Endothelial cell (in vitro differentiated cells): ENCODE data around the gene TNIP2. TPM values are rescaled to one million over a fixed set of nuclear protein-coding genes. Genes with fewer than 3 reads are reported as not detected.

Experiments
- DNase-seq: peaks from one replicate; pipeline ENCODE4 v3.0.0; 2021; ENCODE audit warnings: low spot score
- H3K27ac Mint-ChIP-seq: one replicate; pipeline ENCODE4 v1.8.0; 2021; ENCODE audit warnings: mixed read lengths, inconsistent platforms; ENCODE audit not compliant: unreplicated experiment
- H3K27me3 Mint-ChIP-seq: one replicate; pipeline ENCODE4 v1.8.0; 2021; ENCODE audit warnings: mild to moderate bottlenecking, moderate library complexity, mixed read lengths, inconsistent platforms; ENCODE audit not compliant: unreplicated experiment
- H3K36me3 Mint-ChIP-seq: one replicate; pipeline ENCODE4 v1.8.0; 2021; ENCODE audit warnings: mild to moderate bottlenecking, low read depth, mixed read lengths, inconsistent platforms; ENCODE audit not compliant: unreplicated experiment
- H3K4me1 Mint-ChIP-seq: one replicate; pipeline ENCODE4 v1.8.0; 2021; ENCODE audit warnings: mild to moderate bottlenecking, mixed read lengths, inconsistent platforms; ENCODE audit not compliant: unreplicated experiment
- H3K4me3 Mint-ChIP-seq: one replicate; pipeline ENCODE4 v1.8.0; 2021; ENCODE audit warnings: mild to moderate bottlenecking, mixed read lengths, inconsistent platforms; ENCODE audit not compliant: unreplicated experiment
- H3K9me3 Mint-ChIP-seq: one replicate; pipeline ENCODE4 v1.8.0; 2021; ENCODE audit warnings: mixed read lengths, inconsistent platforms; ENCODE audit not compliant: unreplicated experiment
- CTCF ChIP-seq: fragments of 200-600 bp; sonication (generic); IDR thresholded peaks from one replicate; pipeline ENCODE4 v1.5.0; 2021; ENCODE audit warnings: antibody characterized with exemption; ENCODE audit not compliant: unreplicated experiment
- total RNA-seq: library from RNA; stranded (reverse); fragmentation: NEBNext Ultra II Directional; extraction: Animal tissue kit (Norgen Biotek cat#: 25700); gene quantifications from one replicate; pipeline ENCODE4 v1.2.1, GENCODE V29; 2021; ENCODE audit not compliant: unreplicated experiment

Gene TNIP2
- total RNA-seq, 1 donor from 2014 or later = 29.3 TPM

- no peak for DNase-seq
- no peak overlapping the region for H3K4me3 Mint-ChIP-seq
- peaks cover 6% of the 10 kb centered on the region for H3K27me3 Mint-ChIP-seq
- H3K4me1 Mint-ChIP-seq = peaks cover 27% of the 10 kb centered on the region
- peaks cover 7% of the 10 kb centered on the region for H3K36me3 Mint-ChIP-seq
- H3K9me3 Mint-ChIP-seq = no peaks in the 10 kb centered on the region
- peak overlapping the region; percentile 76 for H3K27ac Mint-ChIP-seq
- TF ChIP-seq CTCF = no peak
Measured at GRCh38 chr4:2771264-2771663, 15.1 kb upstream of the TNIP2 start.

GRCh38 chr4:2768921-2769336 lies 12.8 kb upstream of the TNIP2 start:
- Mint-ChIP-seq H3K27ac (no peak overlapping the region), H3K9me3 (no peaks in the 10 kb centered on the region)

GRCh38 chr4:2768124-2768523 lies 12.0 kb upstream of the TNIP2 start:
- Mint-ChIP-seq H3K36me3 (peaks cover 7% of the 10 kb centered on the region), H3K4me1 (peaks cover 27% of the 10 kb centered on the region), H3K27me3 (peaks cover 7% of the 10 kb centered on the region), H3K9me3 (no peaks in the 10 kb centered on the region), H3K27ac (no peak overlapping the region), H3K4me3 (no peak overlapping the region)
- DNase-seq = no peak
- TF ChIP-seq CTCF = no peak

More at GRCh38 chr4:2768921-2769336, 12.8 kb upstream of the TNIP2 start:
- H3K36me3 Mint-ChIP-seq = peaks cover 7% of the 10 kb centered on the region
- no peak for DNase-seq
- no peak for TF ChIP-seq CTCF
- peaks cover 7% of the 10 kb centered on the region for H3K27me3 Mint-ChIP-seq
- no peak overlapping the region for H3K4me3 Mint-ChIP-seq
- H3K4me1 Mint-ChIP-seq = peaks cover 27% of the 10 kb centered on the region

GRCh38 chr4:2767705-2768074 lies 11.6 kb upstream of the TNIP2 start:
- H3K27me3 Mint-ChIP-seq = peaks cover 7% of the 10 kb centered on the region
- no peaks in the 10 kb centered on the region for H3K9me3 Mint-ChIP-seq
- peaks cover 27% of the 10 kb centered on the region for H3K4me1 Mint-ChIP-seq
- no peak for TF ChIP-seq CTCF
- H3K4me3 Mint-ChIP-seq = no peak overlapping the region
- no peak overlapping the region for H3K27ac Mint-ChIP-seq
- no peak for DNase-seq
- H3K36me3 Mint-ChIP-seq = peaks cover 7% of the 10 kb centered on the region

- Mint-ChIP-seq H3K27ac (no peak overlapping the region), H3K4me3 (no peak overlapping the region), H3K27me3 (peaks cover 7% of the 10 kb centered on the region), H3K9me3 (no peaks in the 10 kb centered on the region), H3K36me3 (peaks cover 7% of the 10 kb centered on the region), H3K4me1 (peaks cover 27% of the 10 kb centered on the region)
- no peak for TF ChIP-seq CTCF
- DNase-seq = no peak
Measured at GRCh38 chr4:2767046-2767704, 11.0 kb upstream of the TNIP2 start.
